ENCODE data around the gene PIGS. TPM values are rescaled to one million over a fixed set of nuclear protein-coding genes. Genes with fewer than 3 reads are reported as not detected.

Gene PIGS
- total RNA-seq, 4 donors from 2014 or later, result 34.9 to 86.7 (median 46.9) TPM

DNA sequence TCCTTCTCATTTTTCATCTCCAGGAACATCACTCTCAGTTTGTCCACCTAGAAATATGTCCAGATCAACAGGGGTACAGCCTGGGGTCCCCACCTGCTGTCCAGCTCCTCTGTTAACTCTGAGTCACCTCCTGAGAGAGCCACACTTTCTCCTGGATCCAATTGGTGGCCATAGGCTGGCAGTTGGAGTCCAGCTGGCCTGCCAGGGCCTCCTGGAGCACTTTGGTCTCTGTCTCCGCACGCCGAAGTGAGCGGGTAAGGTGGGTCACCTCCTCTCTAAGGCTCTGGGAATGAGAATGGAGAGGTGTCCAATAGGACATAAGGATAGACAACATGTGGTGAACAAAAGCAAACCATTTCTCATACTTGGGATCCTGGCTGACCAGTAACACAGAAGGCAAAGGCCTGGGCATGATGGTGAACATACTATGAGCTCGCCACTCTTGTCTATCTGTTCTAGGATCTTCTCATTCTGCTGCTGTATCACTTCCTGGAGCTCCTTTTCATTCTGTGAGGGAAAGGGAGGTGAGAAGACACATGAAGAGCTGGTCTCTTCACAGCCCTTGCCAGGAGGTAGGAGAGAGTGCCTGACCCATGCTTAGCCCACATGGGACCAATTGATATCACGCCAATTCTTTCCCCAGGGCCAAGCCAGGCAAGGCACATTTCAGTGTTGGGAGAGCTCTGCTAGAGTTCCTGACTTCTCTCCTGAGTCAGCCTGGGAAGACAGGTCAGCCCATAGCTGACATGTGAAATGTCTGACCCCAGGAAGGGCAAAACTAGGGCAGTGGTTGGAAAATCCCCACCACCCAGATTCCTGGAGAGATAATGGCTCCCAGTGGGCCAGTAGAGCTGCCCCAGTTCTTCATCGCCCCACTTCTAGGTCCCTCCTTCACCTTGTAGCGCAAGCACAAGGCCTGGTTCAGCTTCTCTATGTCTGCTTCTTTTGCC, 7.2 kb upstream of the PIGS start:
- TF ChIP-seq, protein P1, sequence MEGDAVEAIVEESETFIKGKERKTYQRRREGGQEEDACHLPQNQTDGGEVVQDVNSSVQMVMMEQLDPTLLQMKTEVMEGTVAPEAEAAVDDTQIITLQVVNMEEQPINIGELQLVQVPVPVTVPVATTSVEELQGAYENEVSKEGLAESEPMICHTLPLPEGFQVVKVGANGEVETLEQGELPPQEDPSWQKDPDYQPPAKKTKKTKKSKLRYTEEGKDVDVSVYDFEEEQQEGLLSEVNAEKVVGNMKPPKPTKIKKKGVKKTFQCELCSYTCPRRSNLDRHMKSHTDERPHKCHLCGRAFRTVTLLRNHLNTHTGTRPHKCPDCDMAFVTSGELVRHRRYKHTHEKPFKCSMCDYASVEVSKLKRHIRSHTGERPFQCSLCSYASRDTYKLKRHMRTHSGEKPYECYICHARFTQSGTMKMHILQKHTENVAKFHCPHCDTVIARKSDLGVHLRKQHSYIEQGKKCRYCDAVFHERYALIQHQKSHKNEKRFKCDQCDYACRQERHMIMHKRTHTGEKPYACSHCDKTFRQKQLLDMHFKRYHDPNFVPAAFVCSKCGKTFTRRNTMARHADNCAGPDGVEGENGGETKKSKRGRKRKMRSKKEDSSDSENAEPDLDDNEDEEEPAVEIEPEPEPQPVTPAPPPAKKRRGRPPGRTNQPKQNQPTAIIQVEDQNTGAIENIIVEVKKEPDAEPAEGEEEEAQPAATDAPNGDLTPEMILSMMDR (IDR thresholded peaks at IDR 0.05; ENCODE audit: low read depth), result no peak

DNA sequence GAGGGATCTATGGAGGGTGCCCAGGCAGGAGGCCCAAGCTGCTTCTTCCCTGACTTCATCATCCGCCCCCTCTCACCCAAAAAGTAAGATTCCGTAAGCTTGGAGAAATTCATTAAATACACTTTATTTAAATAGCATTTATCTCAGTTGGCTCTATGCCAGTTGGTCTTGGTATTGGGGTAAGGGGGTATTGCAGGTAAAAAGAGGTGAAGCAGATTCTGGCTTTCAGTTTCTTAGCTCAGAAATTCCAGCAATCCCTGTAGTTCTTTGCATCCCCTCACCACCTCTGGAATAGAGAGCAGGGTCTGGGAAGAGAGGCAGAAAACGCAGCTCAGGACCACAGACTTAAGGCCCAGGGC, 6.1 kb upstream of the PIGS start:
- TF ChIP-seq, protein P1 (IDR thresholded peaks at IDR 0.05; ENCODE audit: low read depth), result no peak

DNA sequence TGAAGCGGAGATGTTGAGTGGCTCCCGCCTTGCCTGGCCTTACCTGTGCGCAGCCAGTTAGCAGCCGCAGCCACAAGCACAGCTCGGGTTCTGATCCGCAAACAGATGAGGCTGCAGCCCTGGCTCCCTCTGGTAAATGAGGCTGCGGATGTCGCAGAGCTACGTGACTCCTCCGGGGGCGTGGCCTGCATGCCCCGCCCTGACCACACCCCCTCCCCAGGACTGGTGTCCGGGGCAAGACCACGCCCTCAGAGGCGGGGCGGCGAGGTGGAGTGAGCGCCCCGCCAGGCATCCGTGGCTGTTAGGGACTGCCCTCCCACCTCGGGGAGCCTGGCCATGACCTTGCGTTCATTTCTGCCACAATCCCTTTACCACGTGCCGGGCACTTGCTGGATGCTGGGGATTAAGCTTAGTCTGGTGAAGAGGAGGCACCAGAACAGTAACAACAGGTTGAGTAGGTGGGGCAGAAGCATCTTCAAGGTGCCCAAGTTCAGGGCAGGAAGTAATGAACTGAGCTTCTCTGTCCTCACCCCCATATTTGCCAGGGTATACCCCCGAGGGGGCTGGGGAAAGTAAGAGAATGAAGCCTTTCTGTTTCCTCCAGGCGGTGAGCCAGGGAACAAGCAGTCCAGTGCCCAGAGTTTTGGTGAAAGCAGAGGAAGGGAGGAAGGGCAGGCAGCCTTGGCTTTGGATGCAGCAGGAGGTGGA, 5.6 kb upstream of the PIGS start, which contains the start of gene ALDOC:
TSS of gene ALDOC (minus strand) at position 138 of the 708 bp plus-strand sequence. CDS start 1,363 bp downstream, outside the sequence.
- TF ChIP-seq, protein P1 (IDR thresholded peaks at IDR 0.05; ENCODE audit: low read depth), result no peak

DNA sequence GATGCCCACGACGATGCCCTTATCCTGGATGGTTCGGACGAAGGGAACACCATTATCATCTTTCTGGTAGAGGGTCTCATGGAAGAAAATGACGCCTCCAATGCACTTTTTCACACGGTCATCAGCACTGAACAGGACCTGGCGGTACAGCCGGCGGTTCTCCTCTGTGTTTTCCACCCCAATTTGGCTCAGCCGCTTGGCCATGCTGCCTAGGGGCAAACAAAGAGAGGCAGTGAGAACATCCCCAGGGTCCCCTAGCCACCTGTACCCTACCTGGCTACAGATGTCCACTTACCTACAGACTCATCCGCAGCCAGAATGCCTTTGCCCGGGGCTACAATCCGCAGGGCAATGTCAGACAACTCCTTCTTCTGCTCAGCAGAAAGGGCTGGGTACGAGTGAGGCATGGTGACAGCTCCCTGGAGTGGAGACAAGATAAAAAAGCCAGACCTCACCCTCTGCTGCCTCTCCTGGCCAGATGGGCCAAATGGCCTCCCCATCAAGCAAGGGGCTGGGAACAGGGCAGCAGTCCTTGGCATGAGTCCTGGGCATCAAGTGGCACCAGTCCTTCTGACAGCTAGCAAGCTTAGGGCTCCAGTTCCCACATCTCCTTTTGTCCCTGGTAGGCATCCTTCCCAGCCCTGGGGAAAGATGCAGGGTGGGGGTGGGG, 3.9 kb upstream of the PIGS start:
- TF ChIP-seq, protein P1 (IDR thresholded peaks at IDR 0.05; ENCODE audit: low read depth), result no peak

DNA sequence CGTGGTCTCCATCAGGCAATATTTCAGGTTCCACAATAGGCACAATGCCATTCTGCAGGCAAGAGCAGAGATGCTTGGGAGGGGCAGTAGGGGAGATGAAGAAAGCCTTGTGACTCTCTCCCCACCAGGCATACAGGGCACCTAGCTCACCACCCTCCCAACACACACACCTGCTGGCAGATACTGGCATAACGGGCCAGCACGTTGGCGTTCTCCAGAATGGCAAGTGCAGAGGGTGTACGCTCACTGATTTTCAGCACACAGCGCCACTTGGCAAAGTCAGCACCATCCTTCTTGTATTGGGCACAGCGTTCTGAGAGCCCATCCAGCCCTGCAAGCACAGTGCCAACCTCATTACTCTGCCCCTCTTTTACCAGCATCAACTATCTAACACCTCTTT, 3.2 kb upstream of the PIGS start:
- TF ChIP-seq, protein P1 (IDR thresholded peaks at IDR 0.05; ENCODE audit: low read depth), result no peak

DNA sequence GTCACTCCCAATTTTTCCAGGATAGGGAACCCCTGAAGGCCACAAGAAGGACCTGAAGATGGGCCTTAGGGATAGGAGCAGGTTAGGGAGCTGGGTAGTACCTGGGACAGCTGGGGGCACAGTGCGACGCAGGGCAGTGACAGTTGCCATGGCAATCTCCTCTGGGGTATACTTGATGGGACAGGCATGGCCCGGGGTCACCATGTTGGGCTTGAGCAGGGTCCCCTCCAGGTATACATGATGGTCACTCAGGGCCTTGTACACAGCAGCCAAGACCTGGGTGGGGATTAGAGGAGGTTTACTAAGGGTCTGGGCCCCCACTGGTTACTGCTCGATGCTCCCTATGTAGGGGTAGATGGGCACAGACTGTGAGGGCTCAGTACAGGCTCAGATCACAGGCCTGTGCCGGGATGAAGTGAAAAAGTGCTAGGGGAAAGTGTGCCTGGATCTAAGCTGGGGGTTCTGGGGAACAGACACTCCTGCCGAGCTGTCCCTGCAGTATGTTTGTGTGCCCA, 2.7 kb upstream of the PIGS start:
- TF ChIP-seq, protein P1 (IDR thresholded peaks at IDR 0.05; ENCODE audit: low read depth), result no peak

Measured in subcutaneous adipose tissue (tissue), 4 donors.